Measurements from ENCODE around the gene RNU1-3.
"Not testable (repeated sequence)": the region's sequence is repeated elsewhere in the genome, so short reads cannot be mapped to it uniquely, and the experiment has no call there.

The RNU1-3 gene

DNA sequence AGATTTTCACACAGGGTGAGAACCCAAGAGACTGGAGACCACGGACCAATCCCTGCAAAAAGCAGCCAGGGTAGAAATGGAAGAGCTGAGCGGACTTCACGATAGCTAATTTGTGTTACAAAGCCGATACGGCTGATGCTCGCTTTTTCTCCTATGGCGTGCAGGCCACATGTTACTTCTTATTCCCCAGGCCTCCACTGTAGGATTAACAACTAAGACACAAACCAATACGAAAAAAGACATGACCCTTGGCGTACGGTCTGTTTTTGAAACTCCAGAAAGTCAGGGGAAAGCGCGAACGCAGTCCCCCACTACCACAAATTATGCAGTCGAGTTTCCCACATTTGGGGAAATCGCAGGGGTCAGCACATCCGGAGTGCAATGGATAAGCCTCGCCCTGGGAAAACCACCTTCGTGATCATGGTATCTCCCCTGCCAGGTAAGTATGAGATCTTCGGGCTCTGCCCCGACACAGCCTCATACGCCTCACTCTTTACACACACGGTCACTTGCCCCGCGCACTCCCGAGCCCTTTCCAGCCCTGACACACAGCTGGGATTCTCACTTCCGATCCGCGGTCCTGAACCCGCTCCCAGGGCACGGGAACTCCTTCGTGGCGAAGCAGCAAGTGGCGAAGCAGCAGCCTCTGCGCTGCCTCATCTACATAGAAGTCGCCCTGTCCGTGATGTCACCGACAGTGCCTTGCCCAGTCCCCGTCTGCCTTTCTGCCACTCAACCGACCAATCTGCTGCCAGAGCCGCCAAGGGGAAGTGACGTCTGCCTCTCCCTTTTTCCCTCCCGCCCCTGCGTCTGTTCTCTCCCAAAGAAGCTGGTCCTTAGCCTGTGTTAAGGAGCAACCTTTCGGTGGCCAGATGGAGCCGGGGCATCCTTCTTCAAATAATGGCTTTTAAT lies at the start of gene RNU1-3:
Gene RNU1-3, minus strand, starts transcription at position 447 of the 912 bp plus-strand sequence.
- not testable (repeated sequence) for H3K4me1 ChIP-seq (ENCODE audit: control insufficient read depth, insufficient read depth, low read length, unreplicated experiment); H3K27me3 ChIP-seq (ENCODE audit: insufficient read depth, low read length); H2AFZ ChIP-seq (ENCODE audit: low read length, unreplicated experiment); H3K79me2 ChIP-seq (ENCODE audit: control insufficient read depth, insufficient read depth, low read length, unreplicated experiment); H3K27ac ChIP-seq (ENCODE audit: low read depth, low read length); H3K4me3 ChIP-seq (ENCODE audit: low read depth, low read length); H3K36me3 ChIP-seq (ENCODE audit: insufficient read depth, low read length)

DNA sequence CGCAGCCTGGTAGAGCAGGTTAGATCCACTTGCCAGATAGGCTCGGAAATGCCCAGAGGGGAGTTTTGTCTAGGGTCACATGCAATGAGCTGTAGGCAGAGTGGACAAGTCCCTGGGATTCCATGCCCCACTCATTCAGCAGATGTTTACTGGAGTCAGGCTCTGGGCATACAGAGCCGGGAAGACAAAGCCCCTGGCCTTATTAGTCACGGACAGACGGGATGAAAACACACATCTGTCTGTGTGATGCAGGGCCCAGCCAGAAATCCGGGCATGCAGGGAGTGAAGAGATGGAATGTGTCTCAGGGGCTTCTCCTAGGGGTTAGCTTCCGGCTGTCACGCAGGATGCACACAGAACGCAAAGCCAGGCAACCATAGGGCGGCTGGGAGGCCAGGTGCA lies 46.7 kb upstream of the RNU1-3 start:
- H2AFZ ChIP-seq (ENCODE audit: low read length, unreplicated experiment); H3K36me3 ChIP-seq (ENCODE audit: insufficient read depth, low read length); H3K27ac ChIP-seq (ENCODE audit: low read depth, low read length); H3K79me2 ChIP-seq (ENCODE audit: control insufficient read depth, insufficient read depth, low read length, unreplicated experiment); H3K4me1 ChIP-seq (ENCODE audit: control insufficient read depth, insufficient read depth, low read length, unreplicated experiment); H3K4me3 ChIP-seq (ENCODE audit: low read depth, low read length): not testable (repeated sequence)
- H3K27me3 ChIP-seq (ENCODE audit: insufficient read depth, low read length): peaks cover 24% of the 10 kb centered on the region

DNA sequence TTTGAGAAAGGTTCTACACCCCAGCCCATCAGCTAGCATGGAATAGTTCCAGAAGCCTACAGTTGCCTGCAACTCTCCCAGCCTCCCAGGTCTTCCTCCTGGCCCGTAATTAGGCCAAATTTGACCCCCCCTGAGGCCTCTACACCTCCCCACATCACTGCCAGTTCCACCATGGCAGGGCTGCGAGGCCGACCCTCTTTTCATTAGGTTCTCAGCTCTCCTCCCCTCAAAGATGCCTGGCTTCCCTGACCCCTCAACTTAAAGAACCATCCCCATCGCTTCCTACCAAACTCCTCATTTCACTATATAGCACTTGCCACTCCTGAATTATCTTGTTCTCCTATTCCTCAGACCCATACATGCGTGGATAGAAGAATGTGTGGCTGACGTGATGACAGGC lies 46.2 kb upstream of the RNU1-3 start:
- not testable (repeated sequence) for H3K4me3 ChIP-seq (ENCODE audit: low read depth, low read length); H2AFZ ChIP-seq (ENCODE audit: low read length, unreplicated experiment); H3K27ac ChIP-seq (ENCODE audit: low read depth, low read length); H3K79me2 ChIP-seq (ENCODE audit: control insufficient read depth, insufficient read depth, low read length, unreplicated experiment); H3K36me3 ChIP-seq (ENCODE audit: insufficient read depth, low read length); H3K4me1 ChIP-seq (ENCODE audit: control insufficient read depth, insufficient read depth, low read length, unreplicated experiment)
- peaks cover 22% of the 10 kb centered on the region for H3K27me3 ChIP-seq (ENCODE audit: insufficient read depth, low read length)

DNA sequence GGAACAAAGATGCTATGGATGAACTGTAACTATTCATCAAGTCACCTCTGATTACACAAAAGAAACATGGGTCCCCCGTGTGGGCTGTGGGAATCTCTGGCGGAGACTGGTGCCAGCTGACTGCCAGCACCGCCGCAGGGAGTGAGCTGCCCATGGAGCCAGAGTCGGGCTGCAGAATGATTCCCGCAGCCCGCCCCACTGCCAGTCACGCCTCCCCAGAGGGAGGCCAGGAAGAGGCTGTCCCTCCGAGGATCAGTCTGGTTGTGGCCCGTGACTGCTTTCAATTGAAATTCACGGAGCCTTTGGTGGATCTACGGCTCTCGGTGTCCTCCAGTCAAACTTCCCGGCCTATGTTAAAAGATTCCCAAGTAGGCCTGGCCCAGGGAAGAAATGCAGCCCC lies 45.8 kb upstream of the RNU1-3 start:
- not testable (repeated sequence) for H3K4me3 ChIP-seq (ENCODE audit: low read depth, low read length); H2AFZ ChIP-seq (ENCODE audit: low read length, unreplicated experiment); H3K36me3 ChIP-seq (ENCODE audit: insufficient read depth, low read length); H3K27ac ChIP-seq (ENCODE audit: low read depth, low read length); H3K79me2 ChIP-seq (ENCODE audit: control insufficient read depth, insufficient read depth, low read length, unreplicated experiment); H3K4me1 ChIP-seq (ENCODE audit: control insufficient read depth, insufficient read depth, low read length, unreplicated experiment)
- peaks cover 18% of the 10 kb centered on the region for H3K27me3 ChIP-seq (ENCODE audit: insufficient read depth, low read length)

DNA sequence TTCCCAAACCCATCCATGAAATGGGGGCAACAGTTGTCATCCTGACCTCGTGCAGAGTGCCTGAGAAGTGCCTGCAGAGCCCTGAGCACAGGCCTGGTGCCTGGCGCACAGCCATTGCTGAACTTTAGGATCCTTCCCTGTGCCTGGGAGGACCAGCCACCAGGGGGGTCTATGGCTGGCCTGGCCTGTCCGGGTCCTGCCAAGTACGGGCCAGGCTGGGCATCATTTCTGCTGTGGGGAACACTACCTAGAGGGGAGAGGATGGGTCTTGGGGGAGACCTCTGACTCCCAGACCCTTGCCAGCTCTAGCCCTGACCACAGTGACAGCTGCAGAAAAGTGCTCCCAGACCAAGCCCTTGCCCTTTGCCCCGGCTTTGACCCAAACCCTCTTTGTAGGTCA lies 45.4 kb upstream of the RNU1-3 start:
- peaks cover 14% of the 10 kb centered on the region; the same call in 1 of the 2 replicates for H3K27me3 ChIP-seq (ENCODE audit: insufficient read depth, low read length)
- H3K27ac ChIP-seq (ENCODE audit: low read depth, low read length); H3K36me3 ChIP-seq (ENCODE audit: insufficient read depth, low read length); H3K4me1 ChIP-seq (ENCODE audit: control insufficient read depth, insufficient read depth, low read length, unreplicated experiment); H3K4me3 ChIP-seq (ENCODE audit: low read depth, low read length); H2AFZ ChIP-seq (ENCODE audit: low read length, unreplicated experiment); H3K79me2 ChIP-seq (ENCODE audit: control insufficient read depth, insufficient read depth, low read length, unreplicated experiment): not testable (repeated sequence)

DNA sequence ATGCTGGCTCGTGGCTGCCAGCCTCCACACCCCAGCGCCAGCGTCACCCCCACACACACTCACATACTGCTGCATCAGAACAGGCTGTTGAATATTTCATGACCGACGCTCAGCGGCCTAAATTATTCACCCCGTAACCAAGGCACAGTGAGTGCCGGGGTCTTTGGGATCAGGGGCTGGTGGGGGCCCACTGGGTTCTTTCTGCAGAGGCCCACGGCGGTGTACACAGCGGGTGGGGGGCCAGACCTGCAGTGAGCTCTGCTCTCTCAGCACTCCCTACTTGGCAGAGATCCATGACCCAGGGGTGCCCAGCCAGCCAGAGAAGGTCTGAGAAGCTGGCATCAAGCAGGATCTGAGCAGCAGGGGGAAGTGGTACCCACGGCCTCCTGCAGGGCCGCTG lies 43.9 kb upstream of the RNU1-3 start:
- H3K4me1 ChIP-seq (ENCODE audit: control insufficient read depth, insufficient read depth, low read length, unreplicated experiment); H3K4me3 ChIP-seq (ENCODE audit: low read depth, low read length); H3K27ac ChIP-seq (ENCODE audit: low read depth, low read length): not testable (repeated sequence)

DNA sequence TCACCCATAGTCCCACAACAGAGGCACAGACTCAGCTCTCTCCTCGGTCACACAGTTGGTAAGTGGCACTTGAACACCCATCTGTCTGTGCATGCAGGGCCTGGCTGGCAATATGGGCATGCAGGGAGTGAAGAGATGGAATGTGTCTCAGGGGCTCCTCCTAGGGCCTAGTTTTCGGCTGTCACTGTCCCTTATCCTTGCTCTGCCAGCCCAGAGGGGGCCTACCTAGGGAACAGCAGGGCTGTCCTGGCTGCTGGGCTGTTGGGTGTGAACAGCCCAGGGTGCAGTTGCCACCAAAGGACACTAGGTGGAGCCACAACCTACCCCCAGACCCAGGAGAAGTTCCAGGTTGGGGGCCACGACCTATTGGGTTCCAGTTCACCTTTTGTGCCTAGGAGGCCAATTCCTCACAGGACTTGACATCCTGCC lies 42.9 kb upstream of the RNU1-3 start:
- not testable (repeated sequence) for H2AFZ ChIP-seq (ENCODE audit: low read length, unreplicated experiment); H3K27me3 ChIP-seq (ENCODE audit: insufficient read depth, low read length); H3K27ac ChIP-seq (ENCODE audit: low read depth, low read length); H3K79me2 ChIP-seq (ENCODE audit: control insufficient read depth, insufficient read depth, low read length, unreplicated experiment); H3K4me1 ChIP-seq (ENCODE audit: control insufficient read depth, insufficient read depth, low read length, unreplicated experiment); H3K4me3 ChIP-seq (ENCODE audit: low read depth, low read length); H3K36me3 ChIP-seq (ENCODE audit: insufficient read depth, low read length)

More for the DNA sequence above, 43.9 kb upstream of the RNU1-3 start:
- H3K36me3 ChIP-seq (ENCODE audit: insufficient read depth, low read length); H2AFZ ChIP-seq (ENCODE audit: low read length, unreplicated experiment); H3K79me2 ChIP-seq (ENCODE audit: control insufficient read depth, insufficient read depth, low read length, unreplicated experiment); H3K27me3 ChIP-seq (ENCODE audit: insufficient read depth, low read length): not testable (repeated sequence)

DNA sequence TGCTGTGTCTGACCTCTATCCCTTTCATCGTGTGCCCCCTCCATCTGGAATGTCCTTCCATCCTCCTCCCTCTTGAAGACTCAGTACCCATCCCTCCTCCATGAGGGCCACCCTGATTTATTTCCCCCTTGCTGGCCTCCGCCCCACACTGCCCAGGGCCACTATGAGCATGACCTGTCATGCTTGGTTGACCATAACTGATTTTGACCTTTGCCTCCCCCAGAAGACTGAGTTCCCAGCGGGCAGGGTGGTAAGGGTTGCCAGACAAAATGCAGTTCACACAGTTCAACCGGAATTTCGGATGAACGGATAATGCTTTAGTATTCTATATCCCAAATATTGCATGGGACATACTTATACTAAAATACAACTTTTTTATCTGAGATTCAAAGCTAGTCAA lies 42.0 kb upstream of the RNU1-3 start:
- not testable (repeated sequence) for H3K36me3 ChIP-seq (ENCODE audit: insufficient read depth, low read length); H3K27me3 ChIP-seq (ENCODE audit: insufficient read depth, low read length); H3K4me3 ChIP-seq (ENCODE audit: low read depth, low read length); H3K27ac ChIP-seq (ENCODE audit: low read depth, low read length); H2AFZ ChIP-seq (ENCODE audit: low read length, unreplicated experiment); H3K79me2 ChIP-seq (ENCODE audit: control insufficient read depth, insufficient read depth, low read length, unreplicated experiment); H3K4me1 ChIP-seq (ENCODE audit: control insufficient read depth, insufficient read depth, low read length, unreplicated experiment)

DNA sequence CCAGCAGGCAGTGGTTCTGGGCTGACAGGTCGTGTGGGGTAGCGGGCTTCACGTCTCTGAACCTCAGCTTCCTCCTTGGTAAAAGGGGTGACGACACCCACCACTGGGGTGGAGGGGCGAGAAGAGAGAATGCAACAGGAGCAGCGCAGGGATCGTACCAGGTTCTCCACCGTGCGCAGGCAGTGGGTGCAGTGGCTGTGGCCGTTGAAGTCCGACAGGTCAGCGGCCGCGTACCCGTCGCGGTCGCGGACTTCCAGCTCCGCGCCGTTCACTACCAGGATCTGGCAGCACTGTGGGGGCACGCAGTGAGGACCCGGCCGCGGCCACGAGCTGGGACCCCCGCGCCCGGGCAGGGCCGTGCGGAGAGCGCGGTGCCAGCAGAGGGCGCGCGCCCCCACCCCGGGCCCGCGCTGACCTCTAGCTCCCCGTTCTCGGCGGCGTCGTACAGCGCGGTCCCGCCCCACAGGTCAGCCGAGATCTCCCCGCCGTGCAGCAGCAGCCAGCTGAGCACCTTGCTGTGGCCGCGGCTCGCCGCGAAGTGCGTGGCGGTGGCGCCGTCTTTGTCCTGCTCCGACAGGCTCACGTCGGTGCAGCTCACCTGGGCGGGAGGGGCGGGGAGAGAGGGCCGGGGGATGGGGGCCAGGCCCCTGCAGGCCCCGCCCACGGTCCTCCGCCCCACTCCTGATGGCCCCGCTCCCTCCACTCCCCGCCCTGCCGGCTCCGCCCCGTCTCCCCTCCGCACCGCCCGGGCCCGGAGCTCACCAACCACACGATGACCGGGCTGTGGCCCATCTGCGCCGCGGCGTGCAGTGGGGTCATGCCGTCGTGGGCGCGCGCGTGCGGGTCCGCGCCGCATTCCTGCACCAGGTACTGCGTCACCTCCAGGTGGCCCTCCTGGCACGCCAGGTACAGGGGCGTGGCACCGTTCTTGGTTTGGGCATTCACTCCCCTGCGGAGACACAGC lies 40.7 kb upstream of the RNU1-3 start:
- not testable (repeated sequence) for H3K4me3 ChIP-seq (ENCODE audit: low read depth, low read length); H3K79me2 ChIP-seq (ENCODE audit: control insufficient read depth, insufficient read depth, low read length, unreplicated experiment); H2AFZ ChIP-seq (ENCODE audit: low read length, unreplicated experiment); H3K36me3 ChIP-seq (ENCODE audit: insufficient read depth, low read length); H3K4me1 ChIP-seq (ENCODE audit: control insufficient read depth, insufficient read depth, low read length, unreplicated experiment); H3K27me3 ChIP-seq (ENCODE audit: insufficient read depth, low read length); H3K27ac ChIP-seq (ENCODE audit: low read depth, low read length)

DNA sequence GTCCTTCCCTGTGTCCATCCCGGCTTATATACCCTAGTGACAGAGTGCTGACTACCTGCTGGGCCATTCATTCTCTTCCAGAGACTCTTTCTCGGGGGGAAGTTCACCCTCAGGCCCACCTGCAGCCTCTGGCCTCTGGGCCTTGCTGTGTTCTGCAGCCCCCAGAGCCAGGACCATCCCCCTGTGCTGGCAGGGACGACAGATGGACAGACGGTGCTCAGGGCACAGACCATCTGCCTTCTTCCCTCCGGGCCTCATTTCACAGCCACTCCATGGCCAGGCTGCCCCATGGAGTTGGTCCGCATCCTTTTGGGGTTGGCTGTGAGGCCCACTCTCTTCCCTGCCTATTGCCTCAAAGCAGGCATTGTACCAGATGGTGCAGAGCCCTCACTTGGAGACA lies 39.6 kb upstream of the RNU1-3 start:
- H3K27ac ChIP-seq (ENCODE audit: low read depth, low read length); H3K4me3 ChIP-seq (ENCODE audit: low read depth, low read length); H2AFZ ChIP-seq (ENCODE audit: low read length, unreplicated experiment); H3K36me3 ChIP-seq (ENCODE audit: insufficient read depth, low read length); H3K4me1 ChIP-seq (ENCODE audit: control insufficient read depth, insufficient read depth, low read length, unreplicated experiment); H3K27me3 ChIP-seq (ENCODE audit: insufficient read depth, low read length); H3K79me2 ChIP-seq (ENCODE audit: control insufficient read depth, insufficient read depth, low read length, unreplicated experiment): not testable (repeated sequence)
